GM12878 (cell line): ENCODE measurements around the gene PRR12. TPM values are rescaled to one million over a fixed set of nuclear protein-coding genes. Genes with fewer than 3 reads are reported as not detected.
A peak's percentile ranks its signal among the peaks of the same experiment; 100 is the strongest.

ENCODE experiments used
- ATAC-seq: fragments of 200-7000 bp; cut with Tn5 transposase; 3 replicates; pipeline ENCODE4 v1.9.1; 2020; ENCODE audit warnings: mild to moderate bottlenecking, moderate library complexity
- BruUV-seq: library from RNA; stranded (reverse); fragments of 400-500 nt; replicated peaks from 2 replicates; lab custom pipeline; 2021; lab: Mats Ljungman, UMichigan
- CTCF ChIA-PET: fragments of 300-600 bp; sonication (Branson Sonifier 250); formaldehyde crosslinking; extraction: SDS; loops from one replicate; lab custom pipeline; 2021; ENCODE audit warnings: inconsistent platforms; lab: Yijun Ruan, JAX
- POLR2A ChIA-PET: fragments of 350-600 bp; formaldehyde crosslinking; extraction: SDS; loops from one replicate; lab custom pipeline; 2021; ENCODE audit warnings: inconsistent platforms; lab: Charles Lee
- RAD21 ChIA-PET: fragments of 300-600 bp; sonication (Branson Sonifier 250); formaldehyde crosslinking; loops from one replicate; lab custom pipeline; 2023; ENCODE audit warnings: antibody characterized with exemption; ENCODE audit not compliant: unreplicated experiment; lab: Charles Lee
- SMC1A ChIA-PET: fragments of 300-600 bp; sonication (Branson Sonifier 250); formaldehyde crosslinking; loops from one replicate; lab custom pipeline; 2023; ENCODE audit not compliant: unreplicated experiment, uncharacterized antibody; lab: Charles Lee
- DNase-seq: peaks from one replicate; pipeline ENCODE4 v3.0.0-alpha.2; 2011; ENCODE audit warnings: low read depth, low spot score
- FAIRE-seq: peaks from 3 replicates; lab custom pipeline; 2011; peaks lifted over from hg19 to GRCh38; lab: Jason Lieb, UNC
- H2AFZ ChIP-seq: 2 replicates; pipeline ENCODE4 v1.6.0; 2011; ENCODE audit warnings: low read depth, low read length, control low read depth; ENCODE audit not compliant: control insufficient read depth
- H3K27ac ChIP-seq: 2 replicates; pipeline ENCODE4 v1.5.1; 2011; ENCODE audit warnings: control low read depth; ENCODE audit not compliant: control insufficient read depth, insufficient read depth
- H3K27me3 ChIP-seq, 2 experiments: replicated peaks in 1 of 2; 2 replicates each; pipeline versions ENCODE4 v1.6.0 to v1.6.1; 2011; ENCODE audit warnings: low read length in 1 of 2; ENCODE audit not compliant: control insufficient read depth in 2 of 2, insufficient read depth in 2 of 2
- H3K36me3 ChIP-seq, 2 experiments: 2 replicates each; pipeline ENCODE4 v1.5.1; 2011; ENCODE audit warnings: low read length in 1 of 2; ENCODE audit not compliant: control insufficient read depth in 2 of 2, insufficient read depth in 2 of 2
- H3K4me1 ChIP-seq: 2 replicates; pipeline ENCODE4 v1.6.1; 2011; ENCODE audit warnings: mild to moderate bottlenecking, low read length, moderate library complexity, mixed read lengths; ENCODE audit not compliant: control insufficient read depth, insufficient read depth
- H3K4me2 ChIP-seq: 2 replicates; pipeline ENCODE4 v1.6.0; 2011; ENCODE audit warnings: control low read depth; ENCODE audit not compliant: control insufficient read depth, insufficient read depth
- H3K4me3 ChIP-seq: fragments of 200-600 bp; sonication (generic); 2 replicates; pipeline ENCODE4 v1.5.1; 2016
- H3K79me2 ChIP-seq: 2 replicates; pipeline ENCODE4 v1.6.0; 2011; ENCODE audit warnings: low read length; ENCODE audit not compliant: control insufficient read depth, insufficient read depth
- H3K9ac ChIP-seq: 2 replicates; pipeline ENCODE4 v1.8.0; 2011; ENCODE audit warnings: low read length, control low read depth, mixed read lengths; ENCODE audit not compliant: control insufficient read depth, insufficient read depth
- H3K9me3 ChIP-seq: replicated peaks from 3 replicates; pipeline ENCODE4 v1.5.1; 2011; ENCODE audit warnings: mild to moderate bottlenecking, low read length; ENCODE audit not compliant: control insufficient read depth, insufficient read depth
- H4K20me1 ChIP-seq: 2 replicates; pipeline ENCODE4 v1.6.0; 2011; ENCODE audit not compliant: control insufficient read depth, insufficient read depth
- ATF7 ChIP-seq: fragments of 450-650 bp; IDR thresholded peaks from 2 replicates; pipeline ENCODE4 v1.6.1; 2016; ENCODE audit warnings: low read depth, mild to moderate bottlenecking
- EED ChIP-seq: sonication (generic); IDR thresholded peaks from 2 replicates; pipeline ENCODE4 v1.6.1; 2016; ENCODE audit warnings: antibody characterized with exemption, low read depth
- EP300 ChIP-seq, 2 experiments: fragments of 150-350 bp in 1 of 2; IDR thresholded peaks; 2 replicates each; pipeline ENCODE4 v1.6.1; 2011 to 2012; ENCODE audit warnings: low read depth in 2 of 2, low read length in 2 of 2, borderline replicate concordance in 1 of 2, improper control_type of control experiment in 1 of 2, inconsistent platforms in 1 of 2; ENCODE audit not compliant: control insufficient read depth in 1 of 2
- IKZF2 ChIP-seq, 2 experiments: fragments of 450-650 bp; IDR thresholded peaks; 2 replicates each; pipeline ENCODE4 v1.6.1; 2017; ENCODE audit warnings: mild to moderate bottlenecking in 2 of 2, moderate library complexity in 2 of 2
- MYC ChIP-seq: IDR thresholded peaks from 2 replicates; pipeline ENCODE4 v1.6.1; 2011; ENCODE audit warnings: mild to moderate bottlenecking, low read length, moderate library complexity, inconsistent platforms; ENCODE audit not compliant: insufficient read depth, insufficient replicate concordance, insufficient read length, severe bottlenecking
- POLR2AphosphoS2 ChIP-seq: IDR thresholded peaks from 2 replicates; pipeline ENCODE4 v1.6.1; 2011; ENCODE audit warnings: low read depth, mild to moderate bottlenecking, low read length, improper control_type of control experiment, moderate library complexity
- SIN3A ChIP-seq: IDR thresholded peaks from 2 replicates; pipeline ENCODE4 v1.6.1; 2012; ENCODE audit warnings: low read depth, low read length, improper control_type of control experiment
- ZNF24 ChIP-seq: fragments of 450-650 bp; IDR thresholded peaks from 2 replicates; pipeline ENCODE4 v1.6.1; 2017; ENCODE audit warnings: antibody characterized with exemption, mild to moderate bottlenecking
- WGBS: methylation state at CpG from one replicate; pipeline ENCODE4 v1.1.6; 2016; ENCODE audit warnings: low lambda C conversion rate; ENCODE audit not compliant: insufficient replicate concordance, insufficient coverage; ENCODE audit errors: missing lambda C conversion rate; 5-methylcytosine and 5-hydroxymethylcytosine counted together
- in situ Hi-C: fragments of 300-500 bp; cut with MboI; formaldehyde crosslinking; loops from 9 replicates; pipeline ENCODE4 v1.14.3; 2018; ENCODE audit warnings: mixed read lengths
- intact Hi-C: fragments of 100-400 bp; cut with micrococcal nuclease; formaldehyde crosslinking; loops from one replicate; pipeline ENCODE4 v1.14.2; 2022; ENCODE audit not compliant: unreplicated experiment
- polyA plus RNA-seq, 11 experiments: library from polyadenylated mRNA; depleted of rRNA in 4 of 11; unstranded in 6 of 11; stranded (reverse) in 5 of 11; fragments of >200 nt; fragmentation: Nextera tagmentation in 4 of 11; fragmentation: Illumina TruSeq in 1 of 11; extraction: Ambion mirVana in 4 of 11; extraction: Trizol in 1 of 11; gene quantifications; 1 replicate in 1 of 11; 2 replicates in 10 of 11; pipeline versions ENCODE4 v1.2.1 to v1.2.3, GENCODE V29; 2011 to 2016; ENCODE audit warnings: inconsistent platforms in 2 of 11, missing spikeins in 2 of 11, low read depth in 1 of 11
- total RNA-seq, 4 experiments: library from RNA; depleted of rRNA in 3 of 4; stranded (reverse); fragments of >200 nt in 3 of 4; fragmentation: Illumina TruSeq in 1 of 4; extraction: Trizol in 1 of 4; gene quantifications; 2 replicates each; pipeline versions ENCODE4 v1.2.1 to v1.2.3, GENCODE V29; 2013 to 2021

Gene PRR12
- total and polyA plus RNA-seq, 10 of the 15 experiments (the other 5 are each of a cell fraction or from before 2014, with no cell fraction given), result 0.02 to 25.3 (median 1.6) TPM

DNA sequence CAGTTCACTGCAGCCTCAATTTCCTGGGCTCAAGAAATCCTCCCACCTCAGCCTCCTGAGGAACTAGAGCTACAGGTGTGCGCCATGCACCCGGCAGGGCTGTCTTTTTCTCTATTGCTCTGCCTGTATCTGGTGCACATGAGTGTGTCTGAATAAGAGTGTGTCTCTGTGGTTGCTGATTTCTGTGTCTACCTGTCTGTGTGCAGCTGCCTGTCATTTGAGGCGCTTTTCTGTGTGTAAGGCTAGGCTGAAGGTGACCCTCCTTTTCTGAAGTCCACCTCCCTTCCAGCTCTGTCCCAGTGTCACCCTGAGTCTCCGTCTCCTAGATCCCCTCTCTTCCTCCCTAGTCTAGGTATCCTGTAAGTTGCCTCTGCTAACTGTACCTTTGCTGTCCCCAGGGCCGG, 1.5 kb upstream of the PRR12 start:
- in situ Hi-C loops, result no loop called here
- no peak for FAIRE-seq
- ChIA-PET CTCF (interaction anchor here (0.9 to 1.4 kb wide), 3 partner anchors 19 to 83 kb away, joined by 3 read pairs; no protein-coding TSS in a partner anchor), POLR2A (interaction anchor here (0.5 to 2.1 kb wide), 10 partner anchors 9 to 271 kb away, joined by 3 to 23 read pairs (median 4); partner anchors contain the start of genes NOSIP, PRMT1, PRRG2 and RCN3), RAD21 (interaction anchor here (0.6 to 1.2 kb wide), 3 partner anchors 51 to 87 kb away, joined by 3 to 9 read pairs (median 3); partner anchors contain the start of gene RRAS), SMC1A (interaction anchor here (2.2 kb wide), 1 partner anchor 9 kb away, joined by 7 read pairs; the partner anchor contains the start of genes NOSIP and PRRG2)
- no peak for TF ChIP-seq IKZF2 (IDR thresholded peaks at IDR 0.05)
- TF ChIP-seq ATF7, result no peak
- no peak for TF ChIP-seq ZNF24
- no peak for TF ChIP-seq EED
- no peak for TF ChIP-seq MYC
- no peak for TF ChIP-seq POLR2AphosphoS2
- 0 out of 2 replicates have a peak, but pooled peaks have one; percentile 2 for TF ChIP-seq SIN3A
- no peak for TF ChIP-seq EP300 (IDR thresholded peaks at IDR 0.05; ENCODE audit: borderline replicate concordance in 1 of 2, control insufficient read depth in 1 of 2, low read depth in 2 of 2, low read length in 2 of 2)
- peak overlapping the region; percentile 38; the same call in 1 of the 2 replicates for H3K4me2 ChIP-seq
- intact Hi-C loops, result no loop called here
- H3K9me3 ChIP-seq, result no peaks in the 10 kb centered on the region
- H2AFZ ChIP-seq, result no peak overlapping the region
- H3K79me2 ChIP-seq, result peaks cover 28% of the 10 kb centered on the region
- ATAC-seq, result no peak
- peaks cover 3% of the 10 kb centered on the region; the same call in 1 of the 2 replicates for H4K20me1 ChIP-seq
- no peak overlapping the region for H3K9ac ChIP-seq
- 65% methylated on average over 5 of the region's 5 CpGs for WGBS
- peaks cover 15% of the 10 kb centered on the region for H3K4me1 ChIP-seq
- BruUV-seq, result no TSS peak
- no peak overlapping the region for H3K27ac ChIP-seq
- no peak for DNase-seq
- no peaks in the 10 kb centered on the region for H3K27me3 ChIP-seq
- H3K4me3 ChIP-seq, result no peak overlapping the region
- peaks cover 0 to 4% of the 10 kb centered on the region in 2 experiments; a peak in 2 of 4 replicates for H3K36me3 ChIP-seq
